ENCODE data around the gene ERO1A.

DNA sequence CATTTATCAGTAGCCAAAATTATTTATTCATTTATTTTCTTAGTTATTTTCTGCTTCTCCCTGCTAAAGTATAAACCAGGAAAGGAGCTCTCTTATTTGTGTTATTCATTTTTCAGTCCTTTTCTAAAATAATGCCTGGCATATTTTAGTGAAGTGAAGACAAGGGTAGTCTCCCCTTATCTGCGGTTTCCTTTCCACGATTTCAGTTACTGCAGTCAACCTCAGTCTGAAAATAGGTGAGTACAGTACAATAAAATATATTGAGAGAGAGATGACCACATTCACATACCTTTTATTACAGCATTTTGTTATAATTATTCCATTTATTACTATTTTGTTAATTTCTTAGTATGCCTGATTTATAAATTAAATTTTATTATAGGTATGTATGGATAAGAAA lies 85.2 kb downstream of the ERO1A start:
- TF ChIP-seq, protein P1, sequence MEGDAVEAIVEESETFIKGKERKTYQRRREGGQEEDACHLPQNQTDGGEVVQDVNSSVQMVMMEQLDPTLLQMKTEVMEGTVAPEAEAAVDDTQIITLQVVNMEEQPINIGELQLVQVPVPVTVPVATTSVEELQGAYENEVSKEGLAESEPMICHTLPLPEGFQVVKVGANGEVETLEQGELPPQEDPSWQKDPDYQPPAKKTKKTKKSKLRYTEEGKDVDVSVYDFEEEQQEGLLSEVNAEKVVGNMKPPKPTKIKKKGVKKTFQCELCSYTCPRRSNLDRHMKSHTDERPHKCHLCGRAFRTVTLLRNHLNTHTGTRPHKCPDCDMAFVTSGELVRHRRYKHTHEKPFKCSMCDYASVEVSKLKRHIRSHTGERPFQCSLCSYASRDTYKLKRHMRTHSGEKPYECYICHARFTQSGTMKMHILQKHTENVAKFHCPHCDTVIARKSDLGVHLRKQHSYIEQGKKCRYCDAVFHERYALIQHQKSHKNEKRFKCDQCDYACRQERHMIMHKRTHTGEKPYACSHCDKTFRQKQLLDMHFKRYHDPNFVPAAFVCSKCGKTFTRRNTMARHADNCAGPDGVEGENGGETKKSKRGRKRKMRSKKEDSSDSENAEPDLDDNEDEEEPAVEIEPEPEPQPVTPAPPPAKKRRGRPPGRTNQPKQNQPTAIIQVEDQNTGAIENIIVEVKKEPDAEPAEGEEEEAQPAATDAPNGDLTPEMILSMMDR (IDR thresholded peaks at IDR 0.05; ENCODE audit: poor library complexity, severe bottlenecking), result no peak
- TF ChIP-seq, protein P2, sequence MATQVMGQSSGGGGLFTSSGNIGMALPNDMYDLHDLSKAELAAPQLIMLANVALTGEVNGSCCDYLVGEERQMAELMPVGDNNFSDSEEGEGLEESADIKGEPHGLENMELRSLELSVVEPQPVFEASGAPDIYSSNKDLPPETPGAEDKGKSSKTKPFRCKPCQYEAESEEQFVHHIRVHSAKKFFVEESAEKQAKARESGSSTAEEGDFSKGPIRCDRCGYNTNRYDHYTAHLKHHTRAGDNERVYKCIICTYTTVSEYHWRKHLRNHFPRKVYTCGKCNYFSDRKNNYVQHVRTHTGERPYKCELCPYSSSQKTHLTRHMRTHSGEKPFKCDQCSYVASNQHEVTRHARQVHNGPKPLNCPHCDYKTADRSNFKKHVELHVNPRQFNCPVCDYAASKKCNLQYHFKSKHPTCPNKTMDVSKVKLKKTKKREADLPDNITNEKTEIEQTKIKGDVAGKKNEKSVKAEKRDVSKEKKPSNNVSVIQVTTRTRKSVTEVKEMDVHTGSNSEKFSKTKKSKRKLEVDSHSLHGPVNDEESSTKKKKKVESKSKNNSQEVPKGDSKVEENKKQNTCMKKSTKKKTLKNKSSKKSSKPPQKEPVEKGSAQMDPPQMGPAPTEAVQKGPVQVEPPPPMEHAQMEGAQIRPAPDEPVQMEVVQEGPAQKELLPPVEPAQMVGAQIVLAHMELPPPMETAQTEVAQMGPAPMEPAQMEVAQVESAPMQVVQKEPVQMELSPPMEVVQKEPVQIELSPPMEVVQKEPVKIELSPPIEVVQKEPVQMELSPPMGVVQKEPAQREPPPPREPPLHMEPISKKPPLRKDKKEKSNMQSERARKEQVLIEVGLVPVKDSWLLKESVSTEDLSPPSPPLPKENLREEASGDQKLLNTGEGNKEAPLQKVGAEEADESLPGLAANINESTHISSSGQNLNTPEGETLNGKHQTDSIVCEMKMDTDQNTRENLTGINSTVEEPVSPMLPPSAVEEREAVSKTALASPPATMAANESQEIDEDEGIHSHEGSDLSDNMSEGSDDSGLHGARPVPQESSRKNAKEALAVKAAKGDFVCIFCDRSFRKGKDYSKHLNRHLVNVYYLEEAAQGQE (IDR thresholded peaks at IDR 0.05; ENCODE audit: borderline replicate concordance), result no peak
- TF ChIP-seq EZH2 (IDR thresholded peaks at IDR 0.05; ENCODE audit: borderline replicate concordance, insufficient read depth, low read length, poor library complexity, severe bottlenecking) (no peak), EP300 (conservative IDR thresholded peaks at IDR 0.05; ENCODE audit: poor library complexity, severe bottlenecking) (no peak), MXI1 (conservative IDR thresholded peaks at IDR 0.05; ENCODE audit: poor library complexity, severe bottlenecking) (no peak), POLR2AphosphoS5 (IDR thresholded peaks at IDR 0.05) (no peak), TAF1 (IDR thresholded peaks at IDR 0.05; ENCODE audit: low read depth) (no peak)

Data from neural cell (in vitro differentiated cells).